Ramos (cell line): ENCODE data around the gene PLA2G1B.
"Not testable (repeated sequence)": the region's sequence is repeated elsewhere in the genome, so short reads cannot be mapped to it uniquely, and the experiment has no call there.

Experiments used
- in situ Hi-C: fragments of 300-500 bp; cut with MboI; formaldehyde crosslinking; loops from one replicate; pipeline ENCODE4 v1.14.3; 2022; ENCODE audit warnings: low sequenced_read_pairs; ENCODE audit not compliant: unreplicated experiment

The PLA2G1B gene

GRCh38 chr12:120361506-120362208 lies 34.1 kb upstream of the PLA2G1B start:
- in situ Hi-C loops, result no loop called here

- in situ Hi-C loops, result no loop called here
Measured at GRCh38 chr12:120359128-120359527, 31.5 kb upstream of the PLA2G1B start.

GRCh38 chr12:120358412-120359100 lies 31.0 kb upstream of the PLA2G1B start:
- in situ Hi-C loops, result no loop called here

- in situ Hi-C loops, result no loop called here
Measured at GRCh38 chr12:120357104-120357503, 29.5 kb upstream of the PLA2G1B start.

GRCh38 chr12:120356567-120357030 lies 29.0 kb upstream of the PLA2G1B start:
- in situ Hi-C loops, result no loop called here

GRCh38 chr12:120353556-120354317 lies 26.2 kb upstream of the PLA2G1B start:
- in situ Hi-C loops, result no loop called here

- in situ Hi-C loops, result no loop called here
Measured at GRCh38 chr12:120353136-120353535, 25.6 kb upstream of the PLA2G1B start.

GRCh38 chr12:120352117-120352516 lies 24.5 kb upstream of the PLA2G1B start:
- in situ Hi-C loops, result no loop called here

- in situ Hi-C loops, result no loop called here
Measured at GRCh38 chr12:120350576-120351350, 23.2 kb upstream of the PLA2G1B start.

- in situ Hi-C loops, result no loop called here
Measured at GRCh38 chr12:120347766-120348165, 20.2 kb upstream of the PLA2G1B start.

GRCh38 chr12:120346681-120347080 lies 19.1 kb upstream of the PLA2G1B start:
- in situ Hi-C loops, result no loop called here

GRCh38 chr12:120346031-120346430 lies 18.5 kb upstream of the PLA2G1B start:
- in situ Hi-C loops, result no loop called here

- in situ Hi-C loops, result no loop called here
Measured at GRCh38 chr12:120343692-120344091, 16.1 kb upstream of the PLA2G1B start.

- in situ Hi-C loops, result no loop called here
Measured at GRCh38 chr12:120343039-120343537, 15.5 kb upstream of the PLA2G1B start.

- in situ Hi-C loops, result no loop called here
Measured at GRCh38 chr12:120342175-120343038, 14.8 kb upstream of the PLA2G1B start.

GRCh38 chr12:120339256-120339655 lies 11.7 kb upstream of the PLA2G1B start:
- in situ Hi-C loops, result no loop called here

GRCh38 chr12:120337730-120338129 lies 10.2 kb upstream of the PLA2G1B start:
- in situ Hi-C loops, result no loop called here

GRCh38 chr12:120336392-120336791 lies 8.8 kb upstream of the PLA2G1B start:
- in situ Hi-C loops, result not testable (repeated sequence)

GRCh38 chr12:120335447-120335846 lies 7.9 kb upstream of the PLA2G1B start:
- in situ Hi-C loops, result not testable (repeated sequence)
